Glomerular visceral epithelial cell (primary cell): ENCODE results near the gene TXLNB.
"Not testable (repeated sequence)": the region's sequence is repeated elsewhere in the genome, so short reads cannot be mapped to it uniquely, and the experiment has no call there.

ENCODE experiments used
- DNase-seq: peaks from one replicate; pipeline ENCODE4 v3.0.0-alpha.2; 2016; ENCODE audit errors: extremely low spot score

Gene TXLNB

DNA sequence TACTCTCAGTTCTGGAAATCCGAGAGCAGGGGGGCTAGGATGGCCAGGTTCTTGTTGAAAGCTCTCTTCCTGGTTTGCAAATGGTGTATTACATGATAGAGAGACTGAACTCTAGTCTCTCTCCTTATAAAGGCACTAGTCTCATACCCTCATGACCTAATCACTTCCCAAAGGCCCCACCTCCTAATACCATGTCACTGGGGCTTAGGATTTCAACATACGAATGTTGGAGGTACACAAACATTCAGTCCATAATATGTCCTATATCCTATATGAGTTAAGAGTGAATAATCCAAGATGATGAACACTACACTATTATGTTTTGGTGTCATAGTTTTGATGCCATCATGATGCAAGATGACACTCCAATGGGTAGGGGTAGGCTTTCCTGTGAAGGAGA, 20.0 kb upstream of the TXLNB start:
- no peak for DNase-seq

- DNase-seq, result no peak
These were observed 17.3 kb upstream of the TXLNB start for GRCh38 chr6:139308936-139309603.

- DNase-seq, result no peak
These were observed 16.6 kb upstream of the TXLNB start for GRCh38 chr6:139308286-139308916.

- no peak for DNase-seq
These were observed 14.6 kb upstream of the TXLNB start for GRCh38 chr6:139306291-139306981.

GRCh38 chr6:139303185-139303584, 11.4 kb upstream of the TXLNB start:
- no peak for DNase-seq

DNA sequence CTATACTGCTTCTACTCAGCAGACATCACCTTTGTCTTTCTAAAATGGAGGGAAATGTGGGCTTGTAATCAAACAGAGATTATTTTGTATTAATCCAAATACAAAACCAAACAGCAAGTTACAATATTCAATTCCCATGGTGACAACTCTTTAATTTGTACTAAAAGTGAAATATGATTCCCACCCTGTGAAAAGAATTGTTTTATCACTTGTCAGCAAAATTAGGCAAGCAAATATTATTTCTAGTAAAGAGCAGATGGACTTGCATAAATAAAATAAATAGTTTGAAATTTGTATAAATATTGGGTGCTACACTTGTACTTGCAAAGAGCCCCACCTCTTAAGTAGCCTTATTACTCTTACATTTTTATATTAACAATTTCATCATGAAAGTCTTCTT, 6.1 kb upstream of the TXLNB start:
- DNase-seq, result no peak

DNA sequence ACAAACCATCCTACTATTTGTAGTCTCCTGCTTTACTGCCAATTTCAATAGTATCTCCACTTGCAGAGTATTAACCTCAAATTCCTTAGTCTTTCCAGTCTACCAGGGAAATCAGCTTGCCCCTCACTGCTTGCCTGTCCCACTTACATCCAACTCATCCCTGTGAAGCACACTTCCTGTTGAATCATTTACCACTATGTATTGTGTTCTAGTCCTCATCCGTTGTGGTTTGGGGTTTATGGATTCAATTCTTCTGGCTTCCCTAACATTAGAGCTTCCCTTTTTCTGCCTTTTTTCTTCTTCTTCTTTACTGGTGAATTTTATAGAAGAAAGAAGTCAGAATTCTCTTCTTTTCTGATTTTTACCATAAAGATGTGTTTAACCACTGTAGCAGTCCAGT, 5.1 kb upstream of the TXLNB start:
- peak; percentile 60 for DNase-seq

DNA sequence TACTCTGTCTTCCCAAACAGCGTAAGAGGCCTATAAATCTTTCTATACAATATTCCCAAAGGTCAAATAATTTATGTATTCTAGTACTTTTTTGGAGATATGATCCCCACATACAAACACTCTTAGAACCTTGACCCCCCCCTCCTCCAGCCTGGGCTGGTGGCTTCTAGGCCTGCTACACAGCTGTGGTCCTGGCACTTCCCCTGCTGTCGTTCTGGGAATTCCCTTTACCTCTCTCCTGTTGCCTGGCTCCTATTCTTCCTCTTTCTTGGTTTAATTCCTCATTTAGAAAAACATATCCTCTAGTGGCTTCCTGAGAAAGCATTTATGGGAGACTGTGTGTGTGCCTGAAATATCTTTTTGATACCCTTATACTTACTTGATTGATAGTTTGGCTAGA, 4.1 kb upstream of the TXLNB start:
- no peak for DNase-seq

- no peak for DNase-seq
These were observed 2.3 kb upstream of the TXLNB start for GRCh38 chr6:139294090-139294489.

- not testable (repeated sequence) for DNase-seq
These were observed 1.4 kb upstream of the TXLNB start for GRCh38 chr6:139293230-139293629.

- DNase-seq, result peak; percentile 15
These were observed 949 bp downstream of the TXLNB start for GRCh38 chr6:139290787-139291311.

- no peak for DNase-seq
These were observed 2.6 kb downstream of the TXLNB start for GRCh38 chr6:139289233-139289632.

DNA sequence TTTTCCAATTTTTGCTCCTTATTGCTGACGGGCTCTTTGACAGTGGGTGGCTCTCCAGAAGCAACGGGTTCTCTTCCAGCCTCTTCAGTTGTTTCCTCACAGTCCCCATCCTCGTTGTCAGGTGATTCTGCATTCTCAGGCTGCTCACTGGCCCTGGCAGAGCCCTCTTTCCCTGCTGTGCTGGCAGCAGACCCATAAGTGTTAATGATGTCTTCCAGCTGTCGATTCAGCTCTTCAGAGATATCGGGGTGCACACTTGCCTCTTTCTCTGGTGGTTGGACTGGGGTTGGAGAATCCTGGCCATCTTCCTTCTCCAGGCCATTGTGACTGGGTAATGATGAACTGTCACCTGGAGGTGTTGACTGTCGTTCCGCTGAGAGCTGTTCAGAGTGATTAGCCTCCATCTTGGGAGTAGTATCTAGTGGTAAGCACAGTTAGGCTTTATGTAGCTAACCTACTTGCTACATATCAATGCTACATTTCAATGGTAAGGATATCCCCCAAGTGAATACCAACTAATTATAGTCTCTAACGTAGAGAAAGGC, 3.2 kb downstream of the TXLNB start:
- no peak for DNase-seq

- DNase-seq, result no peak
These were observed 3.9 kb downstream of the TXLNB start for GRCh38 chr6:139287868-139288267.

DNA sequence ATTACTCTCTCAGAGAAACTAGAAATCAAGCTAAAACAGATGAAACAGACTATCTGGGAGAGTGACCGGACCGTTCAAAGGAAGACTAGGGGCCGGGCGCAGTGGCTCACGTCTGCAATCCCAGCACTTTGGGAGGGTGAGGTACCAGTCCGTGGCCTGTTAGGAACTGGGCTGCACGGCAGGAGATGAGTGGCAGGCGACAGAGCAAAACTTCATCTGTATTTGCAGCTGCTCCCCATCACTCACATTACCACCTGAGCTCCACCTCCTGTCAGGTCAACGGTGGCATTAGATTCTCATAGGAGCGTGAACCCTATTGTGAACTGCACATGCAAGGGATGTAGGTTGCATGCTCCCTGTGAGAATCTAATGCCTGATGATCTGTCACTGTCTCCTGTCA, 5.4 kb downstream of the TXLNB start:
- DNase-seq, result not testable (repeated sequence)

DNA sequence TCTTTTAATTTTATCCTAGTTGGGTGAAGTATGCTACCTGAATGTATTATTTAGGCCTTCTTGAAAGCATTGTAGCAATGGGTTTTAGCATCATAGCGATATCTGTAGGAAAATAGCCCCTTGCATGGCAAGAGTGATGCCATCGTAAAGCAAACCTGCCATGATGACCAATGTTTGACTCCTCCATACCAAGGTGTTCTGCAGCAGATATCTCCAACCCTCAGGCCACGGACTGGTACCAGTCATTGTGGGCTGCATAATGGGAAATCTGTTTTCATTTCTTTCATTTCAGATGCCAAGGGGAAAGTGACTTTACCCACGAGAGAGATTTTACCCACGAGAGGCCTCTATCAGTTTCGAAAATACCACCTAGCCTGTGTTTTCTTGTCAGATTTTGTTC, 6.2 kb downstream of the TXLNB start:
- no peak for DNase-seq

- DNase-seq, result no peak
These were observed 7.0 kb downstream of the TXLNB start for GRCh38 chr6:139284789-139285188.

GRCh38 chr6:139282684-139283083, 9.1 kb downstream of the TXLNB start:
- no peak for DNase-seq

DNA sequence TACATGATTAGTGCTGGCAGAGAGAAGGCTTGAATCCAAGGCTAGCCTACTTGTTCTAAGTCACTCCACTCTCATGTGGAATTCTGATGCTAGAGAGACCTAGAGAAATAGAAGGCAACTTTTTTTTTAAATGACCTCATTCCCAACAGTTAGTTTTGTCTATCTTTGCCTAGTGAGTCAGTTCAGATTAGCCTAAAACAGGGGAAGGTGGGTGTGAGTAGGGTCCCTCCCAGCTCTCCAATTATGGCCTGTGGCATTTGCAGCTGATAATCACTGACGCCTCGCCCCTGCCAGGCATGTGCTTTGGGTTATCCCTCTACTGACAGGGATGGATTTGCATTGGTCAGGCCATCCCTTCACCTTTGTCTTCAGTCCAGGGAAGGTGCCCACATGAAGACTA, 13.6 kb downstream of the TXLNB start:
- no peak for DNase-seq

- no peak for DNase-seq
These were observed 14.2 kb downstream of the TXLNB start for GRCh38 chr6:139277587-139277986.

- no peak for DNase-seq
These were observed 14.6 kb downstream of the TXLNB start for GRCh38 chr6:139277161-139277560.

- no peak for DNase-seq
These were observed 16.3 kb downstream of the TXLNB start for GRCh38 chr6:139275279-139276055.
